Vagina (tissue), 2 donors: ENCODE results near the gene SDC3. TPM values are rescaled to one million over a fixed set of nuclear protein-coding genes. Genes with fewer than 3 reads are reported as not detected.

ENCODE experiments used
- DNase-seq, 2 donors: peaks; one replicate each; pipeline ENCODE4 v3.0.0-alpha.2; 2017; ENCODE audit errors: extremely low spot score in 2 of 2
- H3K27ac ChIP-seq: fragments of 200-600 bp; sonication (generic); one replicate; pipeline ENCODE4 v1.5.1; 2019
- H3K27me3 ChIP-seq: fragments of 200-600 bp; sonication (generic); one replicate; pipeline ENCODE4 v1.5.1; 2019
- H3K36me3 ChIP-seq, 2 donors: fragments of 200-600 bp; sonication (generic); one replicate each; pipeline ENCODE4 v1.5.1; 2017 to 2019
- H3K4me1 ChIP-seq: fragments of 200-600 bp; sonication (generic); one replicate; pipeline ENCODE4 v1.5.1; 2019
- H3K4me3 ChIP-seq, 2 donors: fragments of 200-600 bp; sonication (generic); 1 replicate in 1 of 2; 2 replicates in 1 of 2; pipeline ENCODE4 v1.5.1; 2016 to 2019
- H3K9me3 ChIP-seq: fragments of 200-600 bp; sonication (generic); one replicate; pipeline ENCODE4 v1.5.1; 2019
- CTCF ChIP-seq, 3 experiments: fragments of 450-650 bp in 2 of 3; fragments of 200-600 bp in 1 of 3; sonication (generic) in 1 of 3; IDR thresholded peaks; one replicate each; pipeline ENCODE4 v1.5.1; 2017 to 2019; ENCODE audit warnings: antibody characterized with exemption in 3 of 3, mild to moderate bottlenecking in 2 of 3, moderate library complexity in 2 of 3
- POLR2A ChIP-seq, 2 donors: fragments of 450-650 bp; IDR thresholded peaks; one replicate each; pipeline ENCODE4 v1.6.1; 2017; ENCODE audit warnings: antibody characterized with exemption in 2 of 2, mild to moderate bottlenecking in 2 of 2, moderate library complexity in 2 of 2
- POLR2AphosphoS5 ChIP-seq, 2 donors: sonication (generic); formaldehyde crosslinking; IDR thresholded peaks; one replicate each; pipeline ENCODE4 v1.9.0; 2017; ENCODE audit warnings: antibody characterized with exemption in 2 of 2, mild to moderate bottlenecking in 2 of 2, low read depth in 1 of 2; ENCODE audit not compliant: insufficient read depth in 1 of 2
- intact Hi-C: fragments of 100-400 bp; cut with DNase I; formaldehyde crosslinking; loops from one replicate; pipeline ENCODE4 v1.15.1; 2023
- total RNA-seq: library from RNA; depleted of rRNA; stranded (reverse); fragments of >200 nt; gene quantifications from one replicate; pipeline ENCODE4 v1.2.3, GENCODE V29; 2016

The SDC3 gene
- total RNA-seq: 20.1 TPM

GRCh38 chr1:30908696-30909364, at the start of gene SDC3:
Gene SDC3, minus strand, starts transcription at chr1:30908758. Its CDS starts 172 bp downstream, at chr1:30908586.
- no peak for DNase-seq
- no peak for TF ChIP-seq POLR2A (IDR thresholded peaks at IDR 0.05)
- Histone ChIP-seq H3K9me3 (no peaks in the 10 kb centered on the region), H3K36me3 (no peaks in the 10 kb centered on the region), H3K27ac (peak within 1 kb of the TSS; percentile 70), H3K27me3 (no peaks in the 10 kb centered on the region), H3K4me1 (peaks cover 43% of the 10 kb centered on the region), H3K4me3 (peak within 1 kb of the TSS; percentile 51 to 72)
- intact Hi-C loops: no loop called here

GRCh38 chr1:30957560-30958222, 49.1 kb upstream of the SDC3 start:
- H3K36me3 ChIP-seq: peaks cover 0 to 24% of the 10 kb centered on the region in 2 donors
- no peak overlapping the region for H3K4me3 ChIP-seq
- DNase-seq: no peak
- H3K9me3 ChIP-seq: no peaks in the 10 kb centered on the region
- no peaks in the 10 kb centered on the region for H3K4me1 ChIP-seq
- no peak for TF ChIP-seq POLR2AphosphoS5 (IDR thresholded peaks at IDR 0.05; ENCODE audit: insufficient read depth in 1 of 2, low read depth in 1 of 2)
- TF ChIP-seq CTCF (IDR thresholded peaks at IDR 0.05): no peak
- no peak for TF ChIP-seq POLR2A (IDR thresholded peaks at IDR 0.05)
- intact Hi-C loops: no loop called here
- no peaks in the 10 kb centered on the region for H3K27me3 ChIP-seq
- H3K27ac ChIP-seq: no peak overlapping the region

- TF ChIP-seq POLR2AphosphoS5 (IDR thresholded peaks at IDR 0.05; ENCODE audit: insufficient read depth in 1 of 2, low read depth in 1 of 2) (no peak), CTCF (IDR thresholded peaks at IDR 0.05) (no peak), POLR2A (IDR thresholded peaks at IDR 0.05) (no peak)
- peaks cover 0 to 39% of the 10 kb centered on the region in 2 donors for H3K36me3 ChIP-seq
- H3K27ac ChIP-seq: no peak overlapping the region
- no peaks in the 10 kb centered on the region for H3K9me3 ChIP-seq
- no peaks in the 10 kb centered on the region for H3K4me1 ChIP-seq
- no peak overlapping the region for H3K4me3 ChIP-seq
- DNase-seq: no peak
- H3K27me3 ChIP-seq: no peaks in the 10 kb centered on the region
- intact Hi-C loops: no loop called here
Observed at GRCh38 chr1:30955448-30956015, 47.0 kb upstream of the SDC3 start.

GRCh38 chr1:30953685-30954084, 45.1 kb upstream of the SDC3 start:
- Histone ChIP-seq H3K27me3 (no peaks in the 10 kb centered on the region), H3K36me3 (peaks cover 0 to 48% of the 10 kb centered on the region in 2 donors), H3K4me1 (no peaks in the 10 kb centered on the region), H3K9me3 (no peaks in the 10 kb centered on the region), H3K4me3 (no peak overlapping the region), H3K27ac (no peak overlapping the region)
- DNase-seq: no peak
- intact Hi-C loops: no loop called here
- TF ChIP-seq POLR2A (IDR thresholded peaks at IDR 0.05) (no peak), POLR2AphosphoS5 (IDR thresholded peaks at IDR 0.05; ENCODE audit: insufficient read depth in 1 of 2, low read depth in 1 of 2) (no peak), CTCF (IDR thresholded peaks at IDR 0.05) (no peak)

- DNase-seq: no peak
- Histone ChIP-seq H3K27me3 (no peaks in the 10 kb centered on the region), H3K27ac (no peak overlapping the region), H3K36me3 (peaks cover 0 to 59% of the 10 kb centered on the region in 2 donors), H3K4me1 (no peaks in the 10 kb centered on the region), H3K4me3 (no peak overlapping the region), H3K9me3 (no peaks in the 10 kb centered on the region)
- intact Hi-C loops: no loop called here
- no peak for TF ChIP-seq POLR2AphosphoS5 (IDR thresholded peaks at IDR 0.05; ENCODE audit: insufficient read depth in 1 of 2, low read depth in 1 of 2)
- no peak for TF ChIP-seq CTCF (IDR thresholded peaks at IDR 0.05)
- no peak for TF ChIP-seq POLR2A (IDR thresholded peaks at IDR 0.05)
Observed at GRCh38 chr1:30952098-30952497, 43.5 kb upstream of the SDC3 start.
